ELF-1 (cell line): ENCODE measurements around the gene EIF4E1B.

ENCODE experiments used
- DNase-seq: peaks from one replicate; pipeline ENCODE4 v3.0.0-alpha.2; 2016; ENCODE audit warnings: low read depth, low spot score

EIF4E1B gene

DNA sequence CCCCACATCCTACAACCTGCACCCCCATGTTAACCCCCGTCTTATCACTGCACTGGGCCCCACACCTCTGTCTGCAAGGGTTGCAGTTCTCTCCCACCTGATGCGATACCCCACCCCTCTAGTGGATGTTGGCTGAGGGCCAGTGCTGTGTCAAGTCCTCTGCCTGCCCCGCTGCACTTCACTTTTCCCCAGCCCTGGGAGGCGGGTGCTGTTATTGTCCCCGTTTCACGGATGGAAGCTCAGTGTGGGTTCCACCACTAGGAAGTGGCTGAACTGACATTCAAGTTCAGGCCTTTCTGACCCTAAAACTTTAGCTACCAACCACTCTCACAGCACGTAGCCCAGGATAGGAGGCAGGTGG is 3.6 kb upstream of the EIF4E1B start:
- no peak for DNase-seq

DNA sequence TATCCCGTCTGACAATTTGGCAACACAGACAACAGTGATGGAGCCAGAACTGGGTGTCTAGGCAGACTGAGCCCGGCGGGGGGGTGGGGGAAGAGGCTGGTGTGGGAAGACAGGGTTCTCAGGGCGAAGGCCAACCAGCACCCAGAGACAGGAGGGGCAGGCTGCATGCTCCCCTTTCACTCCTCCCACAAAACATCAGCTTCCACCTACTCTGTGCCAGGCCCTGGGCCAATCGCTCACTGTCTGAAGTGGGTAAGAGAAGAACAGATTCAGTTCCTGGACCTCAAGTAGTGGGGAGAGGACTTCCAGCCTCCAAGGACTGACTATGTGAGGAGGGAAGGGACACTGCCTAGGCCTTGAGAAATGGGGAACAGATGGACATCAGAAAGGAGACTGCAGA is 2.9 kb upstream of the EIF4E1B start:
- DNase-seq, result no peak

DNA sequence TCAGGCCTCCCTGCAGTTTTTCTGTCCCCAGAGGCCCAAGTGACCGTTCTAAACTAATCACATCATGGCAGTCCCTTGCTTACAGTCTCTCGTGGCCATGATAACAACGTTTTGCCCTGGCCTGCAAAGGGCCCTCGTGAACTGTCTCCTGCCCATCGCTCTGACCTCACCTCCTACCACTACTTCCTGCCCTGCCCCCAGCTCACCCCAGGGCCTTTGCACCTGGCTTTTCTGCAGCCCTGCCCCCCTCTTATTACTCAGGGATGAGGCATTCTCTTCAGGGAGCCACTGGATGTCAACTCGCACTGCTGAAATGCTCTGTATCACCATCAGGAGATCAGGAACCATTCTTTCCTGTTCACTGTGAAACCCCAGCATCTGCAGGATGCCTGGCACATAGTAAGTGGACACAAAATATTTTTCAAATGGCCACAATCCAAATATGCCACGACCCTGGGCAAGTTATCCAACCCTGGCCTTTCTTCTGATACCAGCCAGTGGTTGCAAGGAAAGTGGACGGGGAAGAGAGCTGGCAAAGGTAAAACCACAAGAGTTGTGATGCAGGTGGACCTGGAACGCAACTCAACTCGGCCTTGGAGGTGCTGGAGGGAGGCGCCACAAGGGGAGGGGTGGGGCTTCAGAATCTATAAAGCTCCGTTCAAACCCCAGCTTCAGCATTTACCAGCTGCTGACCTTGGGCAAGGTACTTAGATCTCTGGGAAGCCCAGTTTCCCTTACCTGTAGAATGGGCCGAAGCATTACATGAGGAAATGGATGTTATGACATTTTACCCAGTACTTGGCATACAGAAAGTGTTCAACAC is 1.9 kb upstream of the EIF4E1B start:
- no peak for DNase-seq

DNA sequence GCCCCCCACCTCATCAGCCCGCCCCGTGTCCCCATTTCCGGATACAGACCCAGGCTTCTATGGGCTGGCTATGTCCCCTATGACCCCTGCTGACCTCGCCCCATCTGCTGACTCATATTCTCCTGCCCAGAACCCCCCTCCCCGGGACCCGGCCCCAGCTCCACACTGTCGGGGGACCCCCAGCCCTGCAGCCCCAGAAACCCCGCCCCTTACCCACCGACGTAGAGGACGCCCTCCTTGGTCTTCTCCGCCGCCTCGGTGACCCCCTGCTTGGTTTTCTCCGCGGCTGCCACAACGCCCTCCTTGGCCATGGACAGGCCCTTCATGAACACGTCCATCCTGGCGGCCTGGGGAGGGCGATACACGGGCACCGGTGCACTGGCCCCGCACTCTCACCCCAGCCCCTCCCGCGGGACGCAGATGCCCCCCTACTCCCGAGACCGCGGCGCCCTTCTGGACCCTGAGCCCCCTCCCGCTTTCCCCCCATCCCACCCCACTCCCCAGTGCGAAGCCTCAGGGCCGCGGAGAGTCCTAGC is 1.1 kb upstream of the EIF4E1B start:
- no peak for DNase-seq

DNA sequence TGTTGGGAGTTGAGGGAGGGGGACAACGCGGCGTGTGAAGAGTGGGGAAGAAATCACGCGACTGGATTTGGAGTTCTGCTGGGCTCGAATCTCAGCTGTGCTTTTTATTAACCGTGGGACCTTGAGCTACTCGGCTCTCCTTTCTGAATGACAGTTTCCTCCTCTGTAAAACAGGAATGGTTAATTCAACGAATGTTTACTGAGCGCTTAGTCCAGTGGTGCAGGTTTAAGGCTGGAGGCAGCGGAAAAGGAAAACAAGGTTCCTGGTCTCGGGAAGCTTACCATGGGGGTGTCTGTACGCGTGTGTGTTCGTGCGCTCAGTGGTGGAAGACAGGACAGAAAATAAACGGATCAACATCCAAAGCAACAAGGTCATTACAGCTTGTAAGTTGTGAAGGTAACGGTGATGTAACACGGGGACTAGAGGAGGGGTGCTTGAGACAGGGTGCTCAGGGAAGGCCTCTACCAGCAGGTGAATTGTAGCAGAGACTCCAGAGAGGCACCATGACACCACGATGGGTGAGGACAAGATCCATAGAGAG is 277 bp downstream of the EIF4E1B start:
- no peak for DNase-seq

DNA sequence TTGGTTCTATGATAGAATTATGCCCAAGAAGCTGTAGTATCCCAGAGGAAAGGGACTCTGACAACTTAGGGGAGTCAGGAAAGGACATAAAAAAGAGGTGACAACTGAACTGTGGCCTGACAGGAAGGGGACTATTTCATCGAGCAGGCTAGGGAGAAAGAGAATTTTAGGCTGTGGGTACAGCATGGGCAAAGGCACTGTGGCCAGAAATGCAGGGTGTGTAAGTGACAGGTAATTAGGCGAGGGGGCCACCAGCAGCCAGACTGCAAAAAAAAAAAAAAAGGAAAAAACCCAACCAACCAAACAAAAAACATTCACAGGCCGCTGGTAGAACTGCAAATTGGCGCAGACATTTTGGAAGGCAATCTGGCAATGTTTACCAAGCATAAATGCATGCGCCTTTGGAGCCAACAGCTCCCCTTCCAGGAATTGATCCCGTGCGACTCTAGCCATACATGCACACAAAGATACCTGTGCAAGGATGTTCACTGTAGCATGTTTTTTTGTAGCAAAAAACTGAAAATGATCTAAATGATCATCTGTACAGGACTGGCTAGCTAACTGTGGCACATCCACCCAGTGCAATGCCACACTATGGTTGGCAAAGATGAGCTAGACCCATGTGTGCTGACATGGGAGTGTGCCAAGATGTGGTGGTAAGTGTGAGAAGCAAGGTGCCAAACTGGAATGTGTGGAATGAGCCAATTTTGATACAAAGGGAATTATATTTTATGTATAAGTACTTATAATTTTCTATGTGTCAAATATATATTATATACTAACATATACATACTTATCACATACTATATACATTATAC is 1.1 kb downstream of the EIF4E1B start:
- DNase-seq, result no peak

DNA sequence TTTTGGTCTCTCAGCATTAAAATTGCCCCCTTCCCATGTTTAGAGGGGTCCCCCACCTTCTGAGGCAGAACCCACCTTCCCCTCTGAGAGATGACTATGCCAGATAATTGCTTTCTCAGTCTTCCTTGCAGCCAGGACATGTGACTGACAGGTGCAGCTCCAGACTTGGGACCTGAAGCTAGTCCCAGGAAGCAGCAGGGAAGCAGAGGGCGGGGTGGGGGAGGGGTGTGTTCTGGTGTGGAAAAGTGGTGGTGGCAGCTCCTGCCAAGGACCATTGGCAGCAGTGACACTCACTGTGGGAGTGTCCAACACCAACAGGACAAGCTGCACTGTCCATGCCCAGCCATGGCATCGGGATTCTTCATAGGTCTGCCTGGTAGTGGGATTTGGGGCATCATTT is 2.3 kb downstream of the EIF4E1B start:
- DNase-seq, result no peak

DNA sequence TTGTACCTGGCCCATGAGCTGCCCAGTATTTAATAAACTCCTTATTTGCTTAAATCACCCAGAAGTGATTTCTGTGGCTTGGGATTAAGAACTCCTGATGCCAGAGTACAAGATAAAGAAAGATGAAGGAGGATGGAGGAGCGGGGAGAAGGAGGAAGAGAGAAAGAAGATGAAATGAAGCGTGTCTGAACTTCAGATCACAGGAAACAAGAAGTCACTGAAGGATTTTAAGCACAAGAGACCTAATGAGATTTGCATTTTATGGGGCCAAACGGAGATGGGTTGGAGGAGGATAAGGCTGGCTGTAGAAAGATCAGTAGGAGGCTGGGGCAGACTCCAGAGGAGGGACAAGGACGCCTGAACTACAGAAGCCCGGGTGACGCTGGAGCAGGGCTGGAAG is 3.1 kb downstream of the EIF4E1B start:
- no peak for DNase-seq

DNA sequence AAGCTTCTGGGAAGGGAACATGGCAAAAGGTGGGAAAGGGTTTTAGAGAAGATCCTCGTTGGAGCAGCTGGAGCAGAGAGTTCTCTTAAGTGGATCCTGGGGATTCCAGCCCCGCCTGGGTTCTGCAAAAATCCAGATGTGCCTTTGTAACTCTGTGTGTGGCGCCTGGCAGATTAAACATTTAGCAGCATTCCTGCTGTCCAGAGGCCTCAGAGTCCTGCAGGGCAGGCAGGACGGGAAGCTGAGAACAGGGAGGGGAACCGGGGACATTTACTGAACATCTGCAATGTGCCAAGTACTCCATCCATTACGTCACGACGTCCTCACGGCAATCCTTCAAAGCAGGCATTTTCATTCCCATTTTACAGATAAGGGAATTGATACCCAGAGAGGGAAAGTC is 6.0 kb downstream of the EIF4E1B start:
- DNase-seq, result no peak

DNA sequence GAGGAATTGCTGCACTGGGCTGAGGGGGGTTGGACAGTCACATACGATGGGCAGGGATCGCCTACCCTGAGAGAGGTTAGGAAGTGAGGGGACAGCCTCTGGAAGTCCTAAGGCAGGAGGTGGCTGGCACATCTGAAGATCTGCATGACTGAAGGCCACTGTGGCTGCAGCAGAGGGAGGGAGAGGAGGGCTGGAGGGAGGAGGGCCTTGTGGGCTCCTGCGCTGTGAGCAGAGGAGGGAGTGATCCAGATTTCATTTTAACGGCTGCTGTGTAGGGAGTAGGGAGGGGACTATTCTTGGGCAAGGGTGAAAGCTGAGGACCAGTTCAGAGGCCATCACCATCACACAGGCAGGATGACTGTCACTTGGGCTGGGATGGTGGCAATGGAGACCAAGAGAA is 7.1 kb downstream of the EIF4E1B start:
- DNase-seq, result no peak

DNA sequence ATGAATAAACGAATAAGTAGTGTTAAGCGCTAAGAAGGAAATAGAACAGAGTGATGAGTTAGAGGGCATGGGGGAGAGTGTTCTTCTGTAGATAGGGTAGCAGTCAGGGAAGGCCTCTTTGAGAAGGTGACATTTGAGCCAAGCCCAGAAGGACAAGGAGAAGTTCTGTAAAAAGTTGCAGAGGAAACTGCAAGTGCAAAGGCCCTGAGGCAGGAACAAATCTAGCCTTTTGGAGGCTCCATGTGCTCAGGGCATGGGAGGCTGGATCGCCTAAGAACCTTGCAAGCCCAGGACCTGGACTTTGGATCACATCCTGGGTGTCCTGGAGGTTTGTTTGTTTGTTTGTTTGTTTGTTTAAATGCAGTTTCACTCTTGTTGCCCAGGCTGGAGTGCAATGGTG is 8.0 kb downstream of the EIF4E1B start:
- DNase-seq, result no peak

DNA sequence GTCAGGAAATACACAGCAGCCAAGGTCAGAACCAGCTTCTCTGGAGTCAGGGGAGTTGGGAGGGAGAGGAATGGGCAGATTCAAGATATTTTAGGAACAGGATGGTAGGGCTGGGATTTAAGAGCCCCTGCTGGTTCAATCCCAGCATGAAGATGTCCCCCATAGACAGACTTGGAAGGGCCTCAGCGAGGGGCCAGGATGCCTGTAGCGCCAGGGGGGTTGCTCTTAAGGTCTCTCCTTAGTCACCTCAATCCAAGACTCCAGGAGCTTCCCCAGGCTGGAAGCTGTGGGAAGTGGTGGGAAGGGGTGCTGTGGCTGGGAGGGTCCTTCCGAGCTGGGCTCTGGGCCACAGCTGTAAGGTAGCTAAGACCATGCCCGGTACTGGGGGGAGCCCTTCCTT is 8.7 kb downstream of the EIF4E1B start:
- DNase-seq, result no peak

DNA sequence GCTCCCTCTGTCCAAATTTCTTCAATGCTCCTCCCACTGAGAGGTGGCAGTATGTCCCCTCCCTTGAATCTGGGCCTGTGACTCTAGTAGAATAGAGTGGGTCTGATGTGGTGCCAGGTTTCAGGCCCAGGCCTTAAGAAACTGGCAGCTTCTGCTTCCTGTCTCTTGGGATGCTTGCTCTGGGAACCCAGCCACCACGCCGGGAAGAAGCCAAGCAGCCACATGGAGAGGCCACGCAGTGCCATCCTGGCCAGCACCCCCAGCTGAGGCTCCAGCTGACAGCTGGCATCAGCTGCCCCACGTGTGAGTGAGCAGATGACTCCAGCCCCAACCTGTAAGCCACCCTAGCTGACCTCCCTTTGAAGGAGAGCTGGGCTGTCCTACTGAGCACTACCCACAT is 9.5 kb downstream of the EIF4E1B start:
- DNase-seq, result no peak

DNA sequence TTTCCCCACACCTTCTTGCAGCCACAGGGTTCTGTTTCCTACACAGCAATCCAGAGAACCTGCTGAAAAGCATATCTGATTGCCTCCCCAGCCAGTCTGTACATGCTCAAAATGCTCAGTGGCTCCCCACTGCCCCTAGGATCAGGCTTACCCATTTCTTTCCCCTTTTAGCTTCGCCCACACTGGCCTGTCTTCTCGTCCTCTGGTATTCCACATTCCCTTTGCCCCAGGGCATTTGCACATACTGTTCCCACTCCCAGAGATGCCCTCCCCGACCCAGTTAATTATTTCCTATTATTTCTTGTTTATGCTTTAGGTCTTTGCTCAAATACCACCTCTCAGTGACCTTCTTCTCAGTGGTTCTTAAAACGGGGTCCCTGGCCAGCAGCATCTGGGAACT is 10.1 kb downstream of the EIF4E1B start:
- DNase-seq, result no peak

DNA sequence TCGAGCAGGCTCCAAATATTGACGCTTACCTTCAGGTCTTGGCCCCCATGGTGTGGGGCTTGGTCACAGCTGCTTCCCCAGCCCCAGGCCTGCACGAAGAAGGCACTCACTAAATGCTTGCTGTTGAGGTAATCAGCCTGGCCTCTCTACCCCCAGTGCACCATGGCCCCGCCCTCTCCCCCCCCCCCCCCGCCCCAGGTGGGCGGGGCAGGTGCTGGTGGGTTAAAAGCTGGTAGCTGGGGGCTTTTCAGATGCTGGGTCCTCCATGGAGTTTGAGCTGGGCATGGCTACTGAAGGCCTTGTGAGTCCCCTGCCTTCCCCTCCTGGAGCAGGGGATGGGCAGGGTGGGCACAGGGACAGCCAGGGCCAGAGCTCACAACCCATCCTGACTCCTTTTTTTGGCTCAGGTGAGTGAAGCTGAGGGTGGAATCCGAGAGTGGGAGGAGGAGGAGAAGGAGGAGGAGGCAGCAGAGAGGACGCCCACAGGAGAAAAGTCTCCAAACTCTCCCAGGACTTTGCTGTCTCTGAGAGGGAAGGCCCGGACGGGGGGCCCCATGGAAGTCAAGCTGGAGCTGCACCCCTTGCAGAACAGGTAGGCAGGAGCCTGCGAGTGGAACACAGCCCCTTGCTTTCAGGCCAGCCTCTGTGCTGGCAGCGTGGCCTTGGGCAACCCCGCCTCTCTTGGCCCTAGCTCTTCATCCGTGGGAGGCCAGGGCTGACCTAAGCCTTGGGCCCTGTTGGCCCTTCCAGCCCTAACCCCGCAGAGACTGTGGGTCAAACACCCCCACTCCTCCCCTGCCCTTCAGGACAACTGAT is 12.4 kb downstream of the EIF4E1B start:
- DNase-seq, result no peak

DNA sequence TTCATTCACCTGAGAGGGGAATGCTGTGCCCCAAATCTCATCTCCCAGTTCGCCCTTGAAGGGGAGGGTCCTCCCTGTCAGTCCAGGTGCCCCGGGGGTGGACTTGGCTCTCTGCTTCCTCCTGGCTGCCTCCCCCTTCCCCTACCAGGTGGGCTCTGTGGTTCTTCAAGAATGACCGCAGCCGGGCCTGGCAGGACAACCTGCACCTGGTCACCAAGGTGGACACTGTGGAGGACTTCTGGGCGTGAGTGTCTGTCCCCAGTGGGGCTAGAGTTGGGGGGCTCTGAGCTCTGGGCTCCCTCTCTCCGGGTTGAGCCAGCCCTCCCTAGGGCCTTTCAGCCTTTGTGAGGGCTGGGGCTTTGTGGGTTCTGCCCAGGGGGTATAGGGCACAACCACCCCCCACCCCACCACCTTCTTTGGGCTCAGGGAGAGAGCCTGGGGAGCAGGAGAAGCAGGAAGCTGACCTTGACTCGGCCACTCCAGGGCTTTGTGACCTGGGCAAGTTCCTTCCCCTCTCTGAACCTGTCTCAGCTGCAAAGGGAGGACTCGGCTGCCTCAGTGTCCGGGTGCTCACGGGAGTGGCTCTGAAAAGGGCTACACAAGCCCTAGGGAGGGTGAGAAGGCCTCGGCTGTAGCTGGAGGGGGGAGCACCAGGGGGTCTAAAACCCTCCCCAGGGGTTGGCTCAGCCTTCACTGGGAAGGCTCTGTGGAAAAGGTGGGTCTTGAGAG is 13.2 kb downstream of the EIF4E1B start:
- no peak for DNase-seq

DNA sequence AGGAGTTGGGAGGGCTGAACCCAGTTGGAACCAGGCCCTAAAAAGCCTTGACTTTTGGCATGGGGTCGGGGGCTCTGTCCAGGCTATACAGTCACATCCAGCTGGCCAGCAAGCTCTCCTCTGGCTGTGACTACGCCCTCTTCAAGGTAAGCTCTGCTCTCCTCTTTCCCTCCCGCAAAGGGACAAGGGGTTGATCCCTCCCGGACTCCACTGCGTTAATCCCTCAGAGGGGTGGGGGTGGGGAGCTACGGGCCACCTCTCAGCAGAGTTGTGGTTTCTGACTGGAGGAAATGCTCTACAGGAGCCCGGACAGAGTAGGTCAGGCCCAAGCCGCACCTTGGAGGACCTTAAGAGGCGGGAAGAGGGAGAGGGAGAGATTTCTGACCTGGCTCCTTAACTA is 13.8 kb downstream of the EIF4E1B start:
- peak; percentile 32 for DNase-seq

DNA sequence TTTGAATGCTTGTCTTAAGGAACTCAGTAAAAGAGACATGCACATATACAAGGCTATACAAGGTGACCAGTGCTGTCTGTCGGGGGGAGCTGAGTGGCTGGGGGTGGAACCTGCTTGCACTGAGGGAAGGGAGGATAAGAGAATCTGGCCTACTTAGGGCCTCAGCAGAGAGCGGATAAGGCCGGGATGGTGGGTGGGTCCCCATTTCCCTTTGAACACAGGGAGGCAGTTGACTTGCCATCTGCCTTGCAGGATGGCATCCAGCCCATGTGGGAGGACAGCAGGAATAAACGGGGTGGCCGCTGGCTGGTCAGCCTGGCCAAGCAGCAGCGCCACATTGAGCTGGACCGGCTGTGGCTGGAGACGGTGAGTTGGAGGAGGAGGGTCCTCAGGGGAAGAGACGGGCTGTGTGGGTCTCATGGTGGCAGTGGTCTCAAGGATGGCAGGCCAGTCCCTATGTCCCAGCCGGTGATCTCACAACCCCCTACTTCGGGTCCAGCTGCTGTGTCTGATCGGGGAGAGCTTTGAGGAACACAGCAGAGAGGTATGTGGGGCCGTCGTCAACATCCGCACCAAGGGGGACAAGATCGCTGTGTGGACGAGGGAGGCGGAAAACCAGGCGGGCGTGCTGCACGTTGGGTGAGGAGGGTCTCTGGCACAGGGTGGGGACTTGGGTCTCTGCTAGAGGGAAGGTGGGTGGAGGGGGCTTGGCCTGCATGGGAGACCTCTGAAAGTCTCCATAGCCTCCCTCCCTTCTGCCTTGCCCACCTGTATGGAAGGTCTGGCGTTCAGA is 14.6 kb downstream of the EIF4E1B start:
- no peak for DNase-seq

DNA sequence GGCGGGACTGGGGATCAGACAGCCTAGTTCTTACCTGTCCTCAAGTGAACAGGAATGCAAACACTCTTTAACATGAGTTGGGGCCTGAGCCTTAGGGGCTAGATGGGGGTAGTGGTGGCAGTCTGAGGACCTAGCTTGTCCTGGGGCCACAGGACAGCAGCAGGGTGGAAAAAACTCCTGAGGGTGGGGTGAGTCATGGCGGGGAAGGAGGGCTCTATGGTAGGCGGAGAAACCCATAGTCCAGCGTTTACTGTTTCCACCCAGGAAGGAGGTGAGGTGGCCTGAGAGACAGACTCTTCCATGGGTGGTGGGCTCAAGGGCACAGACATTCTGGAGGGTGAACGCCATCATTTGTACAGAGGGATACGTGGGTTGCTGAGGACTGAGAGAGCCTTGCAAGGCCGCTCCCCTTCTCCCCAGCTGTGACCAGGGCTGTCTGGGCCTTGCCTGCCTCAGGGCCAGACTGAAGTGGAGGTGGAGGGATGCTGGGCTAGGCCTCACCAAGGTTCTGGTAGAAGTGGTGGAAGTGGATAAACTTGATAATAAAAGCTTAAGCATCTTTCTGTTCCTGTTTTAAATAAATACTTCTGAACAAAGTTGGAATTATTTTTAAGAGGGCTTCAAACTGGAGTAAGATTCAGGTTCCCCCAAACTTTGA is 15.7 kb downstream of the EIF4E1B start:
- no peak for DNase-seq

DNA sequence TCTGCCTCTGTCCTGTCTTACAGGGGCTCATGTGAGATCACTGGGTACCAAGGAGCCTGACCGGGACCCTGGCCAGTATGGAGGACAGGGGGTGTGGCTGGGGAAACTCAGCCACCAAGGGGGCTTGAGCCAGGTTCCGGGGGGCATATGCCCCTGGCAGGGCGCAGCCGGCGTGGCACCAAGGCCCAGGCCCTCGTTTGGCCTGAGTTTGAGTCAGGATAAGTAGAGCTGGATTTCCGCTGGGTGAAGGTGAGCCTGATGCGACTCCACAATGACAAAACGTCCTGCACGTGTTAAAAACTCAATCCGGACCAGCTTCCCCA is 16.2 kb downstream of the EIF4E1B start:
- DNase-seq, result no peak
